Upper lobe of left lung (tissue), 6 donors: ENCODE results near the gene ACAP2. TPM values are rescaled to one million over a fixed set of nuclear protein-coding genes. Genes with fewer than 3 reads are reported as not detected.

ENCODE experiments used
- ATAC-seq, 2 donors: fragments of 200-7000 bp; cut with Tn5 transposase; one replicate each; pipeline ENCODE4 v1.9.1; 2022; ENCODE audit warnings: mild to moderate bottlenecking in 2 of 2, moderate library complexity in 2 of 2; ENCODE audit not compliant: low FRiP score in 2 of 2
- DNase-seq, 2 donors: peaks; one replicate each; pipeline ENCODE4 v3.0.0-alpha.2; 2019 to 2020
- H3K27ac ChIP-seq, 4 donors: fragments of 200-600 bp; sonication (generic); one replicate each; pipeline ENCODE4 v1.5.1; 2016 to 2019
- H3K27me3 ChIP-seq, 4 donors: fragments of 200-600 bp; sonication (generic); one replicate each; pipeline ENCODE4 v1.5.1; 2017 to 2019
- H3K36me3 ChIP-seq, 4 donors: fragments of 200-600 bp; sonication (generic); one replicate each; pipeline ENCODE4 v1.5.1; 2016 to 2019
- H3K4me1 ChIP-seq, 4 donors: fragments of 200-600 bp; sonication (generic); one replicate each; pipeline ENCODE4 v1.5.1; 2018 to 2019
- H3K4me3 ChIP-seq, 4 donors: fragments of 200-600 bp; sonication (generic); one replicate each; pipeline ENCODE4 v1.5.1; 2017 to 2019; ENCODE audit warnings: mild to moderate bottlenecking in 2 of 4, moderate library complexity in 1 of 4
- H3K9me3 ChIP-seq, 4 donors: fragments of 200-600 bp; sonication (generic); one replicate each; pipeline ENCODE4 v1.5.1; 2018 to 2019
- CTCF ChIP-seq, 6 experiments: fragments of 450-650 bp in 4 of 6; fragments of 200-600 bp in 2 of 6; sonication (generic) in 2 of 6; IDR thresholded peaks; one replicate each; pipeline ENCODE4 v1.5.1; 2016 to 2019; ENCODE audit warnings: antibody characterized with exemption in 6 of 6
- EP300 ChIP-seq, 4 donors: sonication (generic); formaldehyde crosslinking; IDR thresholded peaks; one replicate each; pipeline ENCODE4 v1.5.1; 2017; ENCODE audit warnings: antibody characterized with exemption in 4 of 4, control low read depth in 2 of 4
- POLR2A ChIP-seq, 4 donors: fragments of 450-650 bp; IDR thresholded peaks; one replicate each; pipeline ENCODE4 v1.5.1; 2016 to 2017; ENCODE audit warnings: antibody characterized with exemption in 4 of 4, mild to moderate bottlenecking in 2 of 4
- POLR2AphosphoS5 ChIP-seq, 2 donors: sonication (generic); formaldehyde crosslinking; IDR thresholded peaks; one replicate each; pipeline ENCODE4 v1.5.1; 2017; ENCODE audit warnings: antibody characterized with exemption in 2 of 2
- WGBS, 2 donors: methylation state at CpG; one replicate each; pipeline ENCODE4 v1.1.5; 2017 to 2018; 5-methylcytosine and 5-hydroxymethylcytosine counted together
- total RNA-seq, 6 donors: library from RNA; depleted of rRNA in 4 of 6; stranded (reverse); fragments of >200 nt in 4 of 6; gene quantifications; one replicate each; pipeline versions ENCODE4 v1.1.0 to v1.2.1, GENCODE V29; 2016 to 2021
- donor health status: DM: no; HTN: no; CAD: no; lungs with moderate emphysema.
- donor health status: DM: no; HTN: yes; CAD: no; lungs with severe emphysema.

ACAP2 gene
- total RNA-seq, 6 donors from 2014 or later: 30.6 to 75.2 (median 52.3) TPM

DNA sequence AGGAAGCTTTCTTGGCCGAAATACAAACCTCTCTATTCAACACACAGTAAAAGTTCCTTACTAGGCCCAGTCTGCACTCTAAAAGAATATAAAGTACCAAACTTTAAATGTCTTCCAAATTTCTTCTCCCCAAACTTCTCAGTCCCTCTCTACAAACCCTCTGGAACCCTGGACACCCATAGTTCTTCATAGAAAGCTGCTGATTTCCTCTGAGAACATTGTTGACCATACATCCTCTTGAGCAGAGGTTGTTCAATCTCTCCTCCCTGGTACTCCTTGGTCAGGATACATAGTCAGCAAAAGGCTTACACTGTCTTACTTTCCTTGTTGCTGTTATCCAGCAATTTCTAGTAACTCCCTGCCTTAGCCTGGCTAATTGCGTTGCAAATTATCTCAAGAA, 3.1 kb upstream of the ACAP2 start:
- TF ChIP-seq POLR2AphosphoS5 (IDR thresholded peaks at IDR 0.05) (no peak), EP300 (IDR thresholded peaks at IDR 0.05) (no peak), POLR2A (IDR thresholded peaks at IDR 0.05) (no peak), CTCF (IDR thresholded peaks at IDR 0.05) (no peak)
- Histone ChIP-seq H3K27ac (no peak overlapping the region), H3K36me3 (no peaks in the 10 kb centered on the region), H3K4me3 (no peak overlapping the region), H3K27me3 (no peaks in the 10 kb centered on the region), H3K9me3 (no peaks in the 10 kb centered on the region), H3K4me1 (peaks cover 16 to 24% (median 19%) of the 10 kb centered on the region in 4 donors)
- no peak for ATAC-seq
- no peak for DNase-seq
- 68 to 73% methylated on average over 2 of the region's 2 CpGs for WGBS, 2 donors

DNA sequence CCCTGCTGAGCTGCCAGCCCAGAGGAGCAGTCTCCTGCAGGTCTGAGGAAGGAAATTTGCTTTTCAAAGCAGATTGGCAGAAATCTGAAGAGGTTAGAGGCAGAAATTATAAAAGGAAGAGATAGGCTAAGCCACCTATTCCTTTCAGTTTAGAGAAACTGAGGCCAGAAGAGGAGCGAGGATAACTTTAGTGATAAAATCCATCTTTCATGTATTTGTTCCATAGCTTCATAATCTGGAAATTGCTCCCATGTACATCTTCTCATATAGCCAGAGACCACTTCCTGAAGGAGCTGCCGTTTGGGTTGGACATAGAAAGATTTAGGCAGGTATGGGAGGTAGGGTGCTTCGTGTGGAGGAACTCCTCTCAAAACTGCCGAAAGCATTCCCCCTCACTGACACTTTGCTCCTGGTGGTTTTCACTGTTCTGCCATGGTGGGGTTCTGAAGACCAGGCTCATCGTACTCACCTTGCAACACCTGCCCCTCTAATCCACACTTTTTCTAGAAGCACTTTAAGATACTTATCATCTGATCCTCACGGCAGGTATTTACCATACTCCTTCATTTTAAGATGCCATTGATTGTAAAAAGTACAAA, 670 bp upstream of the ACAP2 start:
- no peak for DNase-seq
- H3K4me3 ChIP-seq: peak overlapping the region in 3 of 4 donors; percentile 34 to 91 (median 70)
- ATAC-seq: no peak
- H3K27ac ChIP-seq: peak overlapping the region; percentile 32 to 99 (median 71)
- no peaks in the 10 kb centered on the region for H3K27me3 ChIP-seq
- H3K9me3 ChIP-seq: no peaks in the 10 kb centered on the region
- TF ChIP-seq EP300 (IDR thresholded peaks at IDR 0.05) (no peak), CTCF (IDR thresholded peaks at IDR 0.05) (no peak), POLR2A (IDR thresholded peaks at IDR 0.05) (no peak), POLR2AphosphoS5 (IDR thresholded peaks at IDR 0.05) (no peak)
- 19 to 20% methylated on average over 6 of the region's 6 CpGs for WGBS, 2 donors
- peaks cover 22 to 34% (median 27%) of the 10 kb centered on the region in 4 donors for H3K4me1 ChIP-seq
- H3K36me3 ChIP-seq: no peaks in the 10 kb centered on the region

GRCh38 chr3:195441992-195442572, 738 bp downstream of the ACAP2 start:
- TF ChIP-seq EP300 (IDR thresholded peaks at IDR 0.05) (no peak), POLR2AphosphoS5 (IDR thresholded peaks at IDR 0.05) (peak in 1 of 2 donors; percentile 21)
- DNase-seq (peak; percentile 59 to 87), ATAC-seq (peak; percentile 5 to 55)
- no peaks in the 10 kb centered on the region for H3K27me3 ChIP-seq
- peaks cover 22 to 39% (median 27%) of the 10 kb centered on the region in 4 donors for H3K4me1 ChIP-seq
- no peaks in the 10 kb centered on the region for H3K9me3 ChIP-seq
- peak overlapping the region; percentile 70 to 99 (median 84) for H3K4me3 ChIP-seq
- WGBS, 2 donors: 0 to 1% methylated on average over 18 to 36 of the region's 43 CpGs
- peak overlapping the region; percentile 88 to 100 (median 98) for H3K27ac ChIP-seq
- H3K36me3 ChIP-seq: no peaks in the 10 kb centered on the region

GRCh38 chr3:195441476-195441991, 1.3 kb downstream of the ACAP2 start:
- 10% methylated on average over 10 to 13 of the region's 13 CpGs for WGBS, 2 donors
- no peak for TF ChIP-seq POLR2A (IDR thresholded peaks at IDR 0.05)
- Histone ChIP-seq H3K9me3 (no peaks in the 10 kb centered on the region), H3K27me3 (no peaks in the 10 kb centered on the region), H3K27ac (peak overlapping the region; percentile 88 to 100 (median 98)), H3K36me3 (no peaks in the 10 kb centered on the region), H3K4me1 (peaks cover 22 to 39% (median 27%) of the 10 kb centered on the region in 4 donors), H3K4me3 (peak overlapping the region; percentile 70 to 99 (median 84))
- DNase-seq: no peak
- no peak for ATAC-seq

DNA sequence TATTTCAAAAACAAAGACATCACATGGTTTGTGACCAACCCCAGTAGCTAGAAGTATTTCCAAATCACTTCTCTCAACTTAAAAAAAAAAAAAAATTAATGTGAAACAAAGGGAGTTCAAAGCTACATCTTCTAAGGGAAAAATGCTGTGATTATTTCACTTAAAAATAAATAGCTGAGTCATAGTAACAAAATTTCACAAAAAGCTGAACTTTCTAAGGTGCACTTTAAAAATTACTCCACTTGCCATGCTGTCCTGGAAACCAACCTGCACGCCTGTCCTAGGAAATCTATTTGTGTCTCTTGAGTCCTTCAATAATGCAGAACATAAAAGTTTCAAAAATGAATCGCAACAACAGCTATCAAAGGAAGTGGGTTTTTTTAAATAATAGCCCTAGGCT, 1.8 kb downstream of the ACAP2 start:
- TF ChIP-seq POLR2AphosphoS5 (IDR thresholded peaks at IDR 0.05): no peak
- TF ChIP-seq CTCF (IDR thresholded peaks at IDR 0.05): no peak
- no peaks in the 10 kb centered on the region for H3K36me3 ChIP-seq
- H3K9me3 ChIP-seq: no peaks in the 10 kb centered on the region
- H3K4me3 ChIP-seq: peak overlapping the region in 3 of 4 donors; percentile 70 to 91 (median 78)
- peak overlapping the region; percentile 88 to 100 (median 98) for H3K27ac ChIP-seq
- 35 to 37% methylated on average over 2 of the region's 2 CpGs for WGBS, 2 donors
- H3K4me1 ChIP-seq: peaks cover 22 to 39% (median 27%) of the 10 kb centered on the region in 4 donors
- no peak for ATAC-seq
- DNase-seq: no peak
- H3K27me3 ChIP-seq: no peaks in the 10 kb centered on the region
